Ectodermal cell (in vitro differentiated cells): ENCODE data around the gene TRIM15.
"Not testable (repeated sequence)": the region's sequence is repeated elsewhere in the genome, so short reads cannot be mapped to it uniquely, and the experiment has no call there.

ENCODE experiments used
- H3K27ac ChIP-seq: 2 replicates; pipeline ENCODE4 v1.7.0; 2013; ENCODE audit warnings: mild to moderate bottlenecking, low read depth, low read length; ENCODE audit not compliant: insufficient read depth, poor library complexity, severe bottlenecking
- H3K27me3 ChIP-seq: 2 replicates; pipeline ENCODE4 v1.7.0; 2013; ENCODE audit warnings: mild to moderate bottlenecking, low read length; ENCODE audit not compliant: insufficient read depth, control insufficient read depth, poor library complexity, severe bottlenecking
- H3K36me3 ChIP-seq: one replicate; pipeline ENCODE4 v1.7.0; 2013; ENCODE audit warnings: low read length; ENCODE audit not compliant: control insufficient read depth, insufficient read depth
- H3K4me1 ChIP-seq: one replicate; pipeline ENCODE4 v1.7.0; 2013; ENCODE audit warnings: low read length; ENCODE audit not compliant: control insufficient read depth, insufficient read depth
- H3K4me3 ChIP-seq: 2 replicates; pipeline ENCODE4 v1.7.0; 2013; ENCODE audit warnings: low read depth, low read length, control low read depth; ENCODE audit not compliant: insufficient read depth
- H3K9me3 ChIP-seq: 2 replicates; pipeline ENCODE4 v1.7.0; 2013; ENCODE audit warnings: mild to moderate bottlenecking, low read length, moderate library complexity; ENCODE audit not compliant: control insufficient read depth
- WGBS, 2 experiments: methylation state at CpG; one replicate each; pipeline ENCODE4 v1.1.7; 2013; ENCODE audit warnings: missing lambda C conversion rate in 2 of 2; 5-methylcytosine and 5-hydroxymethylcytosine counted together

The TRIM15 gene

GRCh38 chr6:30130887-30131862 lies 32.2 kb upstream of the TRIM15 start:
- H3K27ac ChIP-seq: no peak overlapping the region
- no peak overlapping the region for H3K4me3 ChIP-seq
- WGBS, 2 experiments: 41 to 42% methylated on average over 16 of the region's 16 CpGs
- no peaks in the 10 kb centered on the region for H3K9me3 ChIP-seq
- H3K4me1 ChIP-seq: no peaks in the 10 kb centered on the region
- no peaks in the 10 kb centered on the region for H3K36me3 ChIP-seq
- peaks cover 72% of the 10 kb centered on the region for H3K27me3 ChIP-seq

- Histone ChIP-seq H3K4me1 (no peaks in the 10 kb centered on the region), H3K27ac (no peak overlapping the region), H3K27me3 (peaks cover 63% of the 10 kb centered on the region), H3K9me3 (no peaks in the 10 kb centered on the region), H3K36me3 (no peaks in the 10 kb centered on the region), H3K4me3 (no peak overlapping the region)
- WGBS, 2 experiments: 88 to 98% methylated on average over 2 of the region's 2 CpGs
Measured at GRCh38 chr6:30131947-30132497, 31.3 kb upstream of the TRIM15 start.

- Histone ChIP-seq H3K27me3 (peaks cover 32% of the 10 kb centered on the region), H3K4me1 (no peaks in the 10 kb centered on the region), H3K4me3 (no peak overlapping the region), H3K36me3 (no peaks in the 10 kb centered on the region), H3K9me3 (no peaks in the 10 kb centered on the region), H3K27ac (no peak overlapping the region)
- 60 to 100% methylated on average over 1 of the region's 2 CpGs for WGBS, 2 experiments
Measured at GRCh38 chr6:30135147-30135546, 28.2 kb upstream of the TRIM15 start.

- Histone ChIP-seq H3K27ac (no peak within 1 kb of the TSS), H3K9me3 (no peaks in the 10 kb centered on the region), H3K4me1 (no peaks in the 10 kb centered on the region), H3K27me3 (peaks cover 26% of the 10 kb centered on the region), H3K36me3 (no peaks in the 10 kb centered on the region), H3K4me3 (no peak within 1 kb of the TSS)
- 85% methylated on average over 3 to 4 of the region's 4 CpGs for WGBS, 2 experiments
Measured at GRCh38 chr6:30135757-30136156, 27.6 kb upstream of the TRIM15 start, which contains the start of gene TRIM40. TRIM40 (plus strand) TSS chr6:30136140; CDS start chr6:30137037, 897 bp downstream.

- Histone ChIP-seq H3K27ac (no peak overlapping the region), H3K36me3 (no peaks in the 10 kb centered on the region), H3K9me3 (no peaks in the 10 kb centered on the region), H3K4me3 (no peak overlapping the region), H3K27me3 (peaks cover 16% of the 10 kb centered on the region), H3K4me1 (no peaks in the 10 kb centered on the region)
- 90 to 92% methylated on average over 11 of the region's 11 CpGs for WGBS, 2 experiments
Measured at GRCh38 chr6:30136570-30137286, 26.6 kb upstream of the TRIM15 start.

- not testable (repeated sequence) for H3K4me3 ChIP-seq, H3K9me3 ChIP-seq, H3K27ac ChIP-seq, H3K4me1 ChIP-seq, H3K36me3 ChIP-seq, H3K27me3 ChIP-seq
- WGBS, 2 experiments: 80% methylated on average over 8 of the region's 8 CpGs
Measured at GRCh38 chr6:30140240-30140639, 23.1 kb upstream of the TRIM15 start.

GRCh38 chr6:30142665-30143064 lies 20.7 kb upstream of the TRIM15 start:
- Histone ChIP-seq H3K36me3 (no peaks in the 10 kb centered on the region), H3K4me3 (no peak overlapping the region), H3K9me3 (no peaks in the 10 kb centered on the region), H3K27me3 (no peaks in the 10 kb centered on the region), H3K4me1 (no peaks in the 10 kb centered on the region), H3K27ac (no peak overlapping the region)
- 96% methylated on average over 3 of the region's 3 CpGs; no CpG with 5 or more reads in 1 of the 2 experiments for WGBS, 2 experiments

GRCh38 chr6:30143780-30144179 lies 19.6 kb upstream of the TRIM15 start:
- no peak overlapping the region for H3K4me3 ChIP-seq
- no peak overlapping the region for H3K27ac ChIP-seq
- H3K36me3 ChIP-seq: no peaks in the 10 kb centered on the region
- no peaks in the 10 kb centered on the region for H3K27me3 ChIP-seq
- no peaks in the 10 kb centered on the region for H3K4me1 ChIP-seq
- no peaks in the 10 kb centered on the region for H3K9me3 ChIP-seq
- WGBS, 2 experiments: 81 to 82% methylated on average over 2 of the region's 2 CpGs

GRCh38 chr6:30144811-30145210 lies 18.5 kb upstream of the TRIM15 start:
- H3K4me1 ChIP-seq: no peaks in the 10 kb centered on the region
- no peaks in the 10 kb centered on the region for H3K27me3 ChIP-seq
- 89 to 92% methylated on average over 6 of the region's 6 CpGs for WGBS, 2 experiments
- H3K27ac ChIP-seq: no peak overlapping the region
- no peaks in the 10 kb centered on the region for H3K36me3 ChIP-seq
- no peaks in the 10 kb centered on the region for H3K9me3 ChIP-seq
- H3K4me3 ChIP-seq: no peak overlapping the region

GRCh38 chr6:30145818-30146217 lies 17.5 kb upstream of the TRIM15 start:
- 43 to 45% methylated on average over 7 of the region's 7 CpGs for WGBS, 2 experiments
- H3K9me3 ChIP-seq: no peaks in the 10 kb centered on the region

More at GRCh38 chr6:30145818-30146217, 17.5 kb upstream of the TRIM15 start:
- no peaks in the 10 kb centered on the region for H3K4me1 ChIP-seq
- H3K27ac ChIP-seq: no peak overlapping the region
- no peaks in the 10 kb centered on the region for H3K36me3 ChIP-seq
- H3K4me3 ChIP-seq: no peak overlapping the region
- no peaks in the 10 kb centered on the region for H3K27me3 ChIP-seq
